ENCODE results near the gene EPHB1. TPM values are rescaled to one million over a fixed set of nuclear protein-coding genes. Genes with fewer than 3 reads are reported as not detected.

EPHB1 gene
- total RNA-seq, 1 donor from 2014 or later: 1.8 TPM

DNA sequence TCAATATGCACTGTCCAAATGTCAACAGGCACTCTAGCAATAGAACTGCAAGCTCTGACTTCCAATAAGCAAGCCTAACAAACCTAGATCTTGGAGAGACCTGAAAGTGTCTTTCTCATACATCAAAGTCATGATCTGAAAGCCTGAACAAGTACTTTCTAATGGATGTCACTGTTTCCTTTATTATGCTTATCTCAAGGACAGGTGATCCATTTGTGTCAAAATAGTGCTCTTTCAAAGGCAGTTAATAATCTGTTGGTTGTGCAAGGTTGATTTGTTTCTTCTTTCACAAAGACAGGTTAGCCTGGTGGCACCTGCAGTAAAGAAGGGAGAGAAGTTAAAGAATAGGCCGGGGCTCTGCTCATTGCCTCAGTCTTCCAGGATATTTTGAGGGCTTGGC, 146.8 kb downstream of the EPHB1 start:
- H3K36me3 Mint-ChIP-seq (ENCODE audit: insufficient read depth): no peaks in the 10 kb centered on the region
- peaks cover 44% of the 10 kb centered on the region for H3K27me3 Mint-ChIP-seq
- no peak for DNase-seq (ENCODE audit: low spot score, unreplicated experiment)
- H3K4me3 Mint-ChIP-seq (ENCODE audit: low read depth): no peak overlapping the region
- peaks cover 11% of the 10 kb centered on the region for H3K4me1 Mint-ChIP-seq (ENCODE audit: low read depth)
- H3K27ac Mint-ChIP-seq: peak overlapping the region; percentile 51
- TF ChIP-seq CTCF (IDR thresholded peaks at IDR 0.05; ENCODE audit: unreplicated experiment): no peak
- H3K9me3 Mint-ChIP-seq (ENCODE audit: low read depth): no peaks in the 10 kb centered on the region

- Mint-ChIP-seq H3K27ac (no peak overlapping the region), H3K27me3 (peaks cover 39% of the 10 kb centered on the region), H3K4me3 (ENCODE audit: low read depth) (no peak overlapping the region), H3K4me1 (ENCODE audit: low read depth) (peaks cover 13% of the 10 kb centered on the region), H3K9me3 (ENCODE audit: low read depth) (no peaks in the 10 kb centered on the region), H3K36me3 (ENCODE audit: insufficient read depth) (no peaks in the 10 kb centered on the region)
- DNase-seq (ENCODE audit: low spot score, unreplicated experiment): no peak
- TF ChIP-seq CTCF (IDR thresholded peaks at IDR 0.05; ENCODE audit: unreplicated experiment): no peak
These were observed 149.4 kb downstream of the EPHB1 start for GRCh38 chr3:134944429-134944828.

GRCh38 chr3:134949150-134949549, 154.1 kb downstream of the EPHB1 start:
- H3K9me3 Mint-ChIP-seq (ENCODE audit: low read depth): no peaks in the 10 kb centered on the region
- no peak for DNase-seq (ENCODE audit: low spot score, unreplicated experiment)
- no peak overlapping the region for H3K27ac Mint-ChIP-seq

DNA sequence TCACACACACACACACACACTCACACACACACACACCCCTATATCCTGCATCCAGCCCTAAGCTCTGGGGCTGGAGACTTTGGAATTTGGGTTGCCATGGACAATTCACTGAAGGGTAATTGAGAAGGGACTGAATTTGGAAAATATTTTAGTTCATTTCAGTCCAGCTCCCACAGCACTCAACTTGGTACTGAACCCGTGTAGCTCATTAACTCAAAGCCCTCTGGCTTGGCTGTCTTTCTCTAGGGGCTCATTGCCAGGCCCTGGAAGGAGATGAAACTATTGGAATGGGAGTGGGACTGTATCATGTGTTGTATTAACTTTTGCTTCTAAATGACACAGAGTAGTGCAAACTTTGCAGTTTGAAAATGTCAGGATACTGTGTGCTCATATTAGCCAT, 157.3 kb downstream of the EPHB1 start:
- no peak for DNase-seq (ENCODE audit: low spot score, unreplicated experiment)
- no peak for TF ChIP-seq CTCF (IDR thresholded peaks at IDR 0.05; ENCODE audit: unreplicated experiment)
- Mint-ChIP-seq H3K27me3 (peaks cover 22% of the 10 kb centered on the region), H3K4me1 (ENCODE audit: low read depth) (peaks cover 4% of the 10 kb centered on the region), H3K27ac (no peak overlapping the region), H3K4me3 (ENCODE audit: low read depth) (no peak overlapping the region), H3K36me3 (ENCODE audit: insufficient read depth) (no peaks in the 10 kb centered on the region), H3K9me3 (ENCODE audit: low read depth) (no peaks in the 10 kb centered on the region)

More at GRCh38 chr3:134949150-134949549, 154.1 kb downstream of the EPHB1 start:
- Mint-ChIP-seq H3K27me3 (peaks cover 31% of the 10 kb centered on the region), H3K4me3 (ENCODE audit: low read depth) (no peak overlapping the region), H3K36me3 (ENCODE audit: insufficient read depth) (no peaks in the 10 kb centered on the region), H3K4me1 (ENCODE audit: low read depth) (peaks cover 4% of the 10 kb centered on the region)
- no peak for TF ChIP-seq CTCF (IDR thresholded peaks at IDR 0.05; ENCODE audit: unreplicated experiment)

DNA sequence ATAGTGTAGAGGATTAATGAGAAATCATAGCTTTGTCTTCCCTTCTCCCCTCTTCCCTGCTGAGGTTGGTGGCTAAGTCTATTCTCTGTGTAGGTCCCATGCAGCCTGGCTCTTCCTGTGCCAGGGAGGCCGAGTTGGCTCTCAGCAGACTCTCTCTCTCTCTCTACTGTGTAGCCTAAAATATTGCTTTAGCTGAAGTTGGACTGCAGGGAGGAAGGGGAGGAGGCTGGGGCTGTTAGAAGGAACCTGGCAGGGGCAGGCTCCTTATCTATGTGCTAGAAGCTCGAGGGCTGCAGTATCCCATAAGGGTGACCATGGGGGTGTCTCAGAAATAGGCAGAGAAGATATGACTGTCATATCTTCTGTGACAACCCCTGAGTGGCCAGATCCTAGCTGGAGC, 160.8 kb downstream of the EPHB1 start:
- H3K27me3 Mint-ChIP-seq: peaks cover 10% of the 10 kb centered on the region
- no peak overlapping the region for H3K27ac Mint-ChIP-seq
- TF ChIP-seq CTCF (IDR thresholded peaks at IDR 0.05; ENCODE audit: unreplicated experiment): no peak
- H3K4me1 Mint-ChIP-seq (ENCODE audit: low read depth): no peaks in the 10 kb centered on the region
- H3K36me3 Mint-ChIP-seq (ENCODE audit: insufficient read depth): no peaks in the 10 kb centered on the region
- H3K4me3 Mint-ChIP-seq (ENCODE audit: low read depth): no peak overlapping the region
- DNase-seq (ENCODE audit: low spot score, unreplicated experiment): no peak
- H3K9me3 Mint-ChIP-seq (ENCODE audit: low read depth): no peaks in the 10 kb centered on the region
